Mucosa of descending colon (tissue), 3 donors: ENCODE data around the gene RHBDF2. TPM values are rescaled to one million over a fixed set of nuclear protein-coding genes. Genes with fewer than 3 reads are reported as not detected.
A peak's percentile ranks its signal among the peaks of the same experiment; 100 is the strongest.
"Not testable (repeated sequence)": the region's sequence is repeated elsewhere in the genome, so short reads cannot be mapped to it uniquely, and the experiment has no call there.

Experiments used
- ATAC-seq: fragments of 200-7000 bp; cut with Tn5 transposase; one replicate; pipeline ENCODE4 v1.9.1; 2020; ENCODE audit warnings: mild to moderate bottlenecking, moderate library complexity
- DNase-seq, 3 donors: peaks; one replicate each; pipeline ENCODE4 v3.0.0-alpha.2; 2020
- H3K36me3 ChIP-seq: fragments of 200-600 bp; one replicate; pipeline ENCODE4 v1.8.0; 2021; ENCODE audit warnings: low read depth, mild to moderate bottlenecking
- H3K4me1 ChIP-seq: fragments of 200-600 bp; one replicate; pipeline ENCODE4 v1.8.0; 2021; ENCODE audit warnings: low read depth, mild to moderate bottlenecking
- H3K4me3 ChIP-seq: fragments of 200-600 bp; one replicate; pipeline ENCODE4 v1.8.0; 2021; ENCODE audit warnings: mild to moderate bottlenecking
- H3K9me3 ChIP-seq: fragments of 200-600 bp; one replicate; pipeline ENCODE4 v1.8.0; 2021; ENCODE audit warnings: mild to moderate bottlenecking
- CTCF ChIP-seq: fragments of 200-600 bp; IDR thresholded peaks from one replicate; pipeline ENCODE4 v1.8.0; 2022; ENCODE audit warnings: antibody characterized with exemption, mild to moderate bottlenecking
- intact Hi-C, 2 donors: fragments of 100-400 bp; cut with DNase I in 1 of 2; cut with micrococcal nuclease in 1 of 2; formaldehyde crosslinking; loops; one replicate each; pipeline versions ENCODE4 v1.11.0 to v1.11.1; 2022; cut with DNase I, micrococcal nuclease
- total RNA-seq, 3 donors: library from RNA; stranded (reverse); fragmentation: NEBNext Ultra II Directional in 2 of 3; extraction: Animal tissue kit (Norgen Biotek cat#: 25700) in 2 of 3; gene quantifications; one replicate each; pipeline versions ENCODE4 v1.2.1 to v1.2.4, GENCODE V29; 2021 to 2023
- donor health status: DM: no; HTN: no; CAD: no; lungs with moderate emphysema.
- donor health status: DM: no; HTN: no; CAD: no.
- donor health status: DM: no; HTN: yes; CAD: no.

Gene RHBDF2
- total RNA-seq, 3 donors from 2014 or later, result 11.2 to 20.8 (median 18.9) TPM

GRCh38 chr17:76512366-76513305 lies 11.4 kb upstream of the RHBDF2 start:
- Histone ChIP-seq H3K36me3 (no peaks in the 10 kb centered on the region), H3K4me1 (no peaks in the 10 kb centered on the region), H3K9me3 (no peaks in the 10 kb centered on the region), H3K4me3 (no peak overlapping the region)
- intact Hi-C loops, result no loop called here
- ATAC-seq, result no peak
- DNase-seq, result no peak
- TF ChIP-seq CTCF, result no peak

DNA sequence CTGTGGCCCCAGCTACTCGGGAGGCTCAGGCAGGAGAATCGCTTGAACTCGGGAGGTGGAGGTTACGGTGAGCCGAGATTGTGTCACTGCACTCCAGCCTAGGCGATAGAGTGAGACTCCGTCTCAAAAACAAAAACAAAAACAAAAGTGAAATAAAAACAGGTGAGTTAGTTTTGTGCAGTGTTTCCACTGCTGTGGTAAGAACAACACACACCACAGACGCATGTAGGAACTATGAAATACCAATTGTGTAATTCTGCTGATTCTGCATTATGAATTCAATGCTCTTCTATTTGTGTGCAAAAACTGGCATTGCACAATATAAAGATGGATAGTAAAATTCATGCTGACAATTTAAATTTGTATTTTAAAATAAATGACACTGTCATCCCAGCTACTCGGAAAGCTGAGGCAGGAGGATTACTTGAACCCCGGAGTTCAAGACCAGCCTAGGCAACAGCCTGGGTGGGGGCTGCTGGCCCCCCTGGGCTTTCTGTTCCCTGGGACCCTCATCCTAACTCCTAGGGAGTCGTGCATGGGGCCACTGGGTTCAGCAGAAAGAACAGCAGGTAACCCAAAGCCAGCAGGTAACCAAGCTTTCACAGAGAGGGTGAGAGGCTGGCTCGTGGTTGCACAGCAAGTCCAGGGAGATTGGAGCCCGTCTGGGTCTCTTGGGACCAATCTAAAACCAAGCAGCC lies 10.6 kb upstream of the RHBDF2 start:
- Histone ChIP-seq H3K4me1 (no peaks in the 10 kb centered on the region), H3K9me3 (no peaks in the 10 kb centered on the region), H3K4me3 (no peak overlapping the region), H3K36me3 (no peaks in the 10 kb centered on the region)
- no peak for ATAC-seq
- DNase-seq, result no peak
- intact Hi-C loops, result no loop called here
- TF ChIP-seq CTCF, result no peak

DNA sequence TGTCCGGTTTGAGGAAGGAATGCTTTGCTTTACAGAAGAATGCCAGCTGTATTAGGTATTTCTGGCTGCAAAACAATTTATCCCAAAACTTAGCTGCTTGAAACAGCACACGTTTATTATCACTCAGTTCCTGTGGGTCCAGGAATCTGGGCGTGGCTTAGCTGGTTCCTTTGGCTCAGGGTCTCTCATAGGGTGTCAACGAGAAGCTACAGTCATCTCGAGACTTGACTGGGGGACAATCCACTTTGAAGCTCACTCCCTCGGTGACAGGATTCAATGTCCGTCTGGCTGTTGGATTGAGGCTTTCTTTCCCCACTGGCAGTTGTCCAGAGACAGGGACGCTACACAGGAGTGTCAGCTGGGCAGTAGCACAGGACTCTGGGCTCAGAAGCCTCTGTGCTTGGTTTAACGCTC lies 9.6 kb upstream of the RHBDF2 start:
- DNase-seq (no peak), ATAC-seq (no peak)
- Histone ChIP-seq H3K9me3 (no peaks in the 10 kb centered on the region), H3K36me3 (no peaks in the 10 kb centered on the region), H3K4me1 (no peaks in the 10 kb centered on the region), H3K4me3 (no peak overlapping the region)
- intact Hi-C loops, result no loop called here
- no peak for TF ChIP-seq CTCF

- intact Hi-C loops, result not testable (repeated sequence)
Observed at GRCh38 chr17:76508472-76509063, 7.3 kb upstream of the RHBDF2 start.

DNA sequence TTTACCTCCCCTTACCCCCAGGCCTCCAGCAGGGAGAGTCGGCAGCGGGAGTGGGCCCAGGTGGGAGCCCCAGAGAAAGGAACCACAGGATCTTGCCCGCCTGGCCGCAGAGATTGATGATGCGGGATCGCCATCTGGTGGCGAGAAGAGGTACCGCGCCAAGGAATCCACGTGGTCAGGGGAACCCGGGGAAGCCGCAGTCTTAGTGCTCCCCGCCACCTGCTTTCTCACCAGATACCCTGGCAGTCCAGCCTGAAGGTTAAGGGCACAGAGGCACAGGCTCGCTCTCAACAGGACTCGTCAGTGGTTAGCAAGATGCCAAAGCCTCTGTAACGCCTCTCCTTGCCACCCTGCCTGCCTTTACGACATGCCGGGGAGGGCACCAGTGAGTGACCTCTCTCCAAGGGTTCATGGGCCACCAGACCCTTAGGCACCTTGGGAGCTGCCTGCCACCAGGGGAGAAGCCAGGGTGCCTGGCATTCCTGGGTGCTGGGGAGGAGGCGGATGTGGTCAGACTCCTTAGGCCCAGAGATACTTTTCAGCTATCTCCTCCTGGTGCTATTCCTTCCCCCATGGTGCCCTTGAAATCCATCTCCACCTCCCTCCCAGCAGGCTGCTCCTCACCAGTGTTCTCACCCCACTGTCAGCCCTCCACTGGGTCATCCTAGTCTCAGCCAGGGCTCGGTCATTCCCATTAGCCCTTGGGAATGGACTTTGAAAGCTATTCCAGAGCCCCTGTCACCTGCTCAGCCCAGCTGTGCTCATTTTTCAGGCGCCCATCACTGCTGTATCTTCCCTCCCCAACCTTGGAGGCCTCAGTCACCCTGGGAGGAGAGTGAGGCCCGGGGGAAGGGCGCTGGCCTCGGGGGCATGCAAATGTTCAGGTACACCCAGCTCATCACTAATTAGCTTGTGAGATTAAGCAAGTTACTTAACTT lies 5.5 kb upstream of the RHBDF2 start:
- ATAC-seq, result peak; percentile 87
- intact Hi-C loops, result loop anchor here (1.0 to 2.0 kb wide), 2 partner anchors 40 kb away; partner anchors contain the start of gene AANAT (in 1 of the 2)
- Histone ChIP-seq H3K4me1 (peaks cover 4% of the 10 kb centered on the region), H3K36me3 (no peaks in the 10 kb centered on the region), H3K4me3 (no peak overlapping the region), H3K9me3 (no peaks in the 10 kb centered on the region)
- peak; percentile 83 for TF ChIP-seq CTCF
- peak; percentile 87 to 91 (median 91) for DNase-seq

More at GRCh38 chr17:76508472-76509063, 7.3 kb upstream of the RHBDF2 start:
- not testable (repeated sequence) for H3K9me3 ChIP-seq, ATAC-seq, H3K4me3 ChIP-seq, H3K4me1 ChIP-seq, DNase-seq, H3K36me3 ChIP-seq
